HG03558 (cell line): ENCODE results near the gene CLEC4D.
"Not testable (repeated sequence)": the region's sequence is repeated elsewhere in the genome, so short reads cannot be mapped to it uniquely, and the experiment has no call there.

Experiments used
- ATAC-seq: cut with Tn5 transposase; IDR thresholded peaks from one replicate; pipeline ENCODE4 v1.9.1; 2021; ENCODE audit warnings: moderate number of reproducible peaks; ENCODE audit not compliant: unreplicated experiment; ENCODE audit errors: extremely low read depth

Gene CLEC4D

DNA sequence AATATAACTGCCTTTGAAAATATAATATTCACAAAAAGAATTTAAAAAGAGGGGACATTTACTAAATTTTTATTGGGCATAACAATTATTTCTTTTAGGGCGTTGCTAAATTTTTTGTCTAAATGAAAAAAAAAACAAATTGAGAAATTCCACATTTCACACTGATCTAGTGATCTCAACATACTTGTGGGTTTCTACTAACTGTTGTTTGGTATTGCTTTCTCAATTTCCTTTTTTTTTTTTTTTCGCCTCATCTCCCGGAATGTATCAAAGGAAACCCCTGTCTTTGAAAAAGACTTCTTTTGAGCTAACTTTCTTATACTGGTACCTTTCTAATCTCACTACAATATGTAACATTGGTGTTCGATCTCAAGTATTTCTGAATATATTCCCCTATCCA lies at the start of gene CLEC4D:
TSS of gene CLEC4D (plus strand) at position 248 of the 400 bp plus-strand sequence. CDS start 230 bp downstream, outside the sequence.
- ATAC-seq, result no peak

DNA sequence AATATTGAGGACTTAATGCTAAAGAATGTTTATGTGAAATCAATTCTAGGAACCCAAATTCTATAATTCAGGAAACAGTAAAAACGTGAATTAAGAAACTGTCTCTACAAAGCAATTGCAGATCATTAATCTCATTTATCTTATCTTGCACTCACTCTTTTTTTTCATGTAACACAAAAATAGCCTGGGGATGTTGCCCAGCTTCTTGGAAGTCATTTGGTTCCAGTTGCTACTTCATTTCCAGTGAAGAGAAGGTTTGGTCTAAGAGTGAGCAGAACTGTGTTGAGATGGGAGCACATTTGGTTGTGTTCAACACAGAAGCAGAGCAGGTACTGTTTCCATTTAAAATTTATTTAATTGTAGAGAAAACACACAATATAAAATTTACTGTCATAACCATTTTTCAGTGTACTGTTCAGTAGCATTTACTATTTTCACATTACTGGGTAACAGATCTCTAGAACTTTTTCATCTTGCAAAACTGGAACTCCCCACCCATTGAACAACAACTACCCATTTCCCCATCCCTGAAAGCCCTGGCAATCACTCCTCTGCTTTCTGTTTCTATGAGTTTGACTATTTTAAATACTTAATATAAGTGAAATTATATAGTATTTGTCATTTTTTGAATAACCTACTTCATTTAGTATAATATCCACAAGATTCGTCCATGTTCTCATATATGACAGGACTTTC lies 47.9 kb upstream of the CLEC4D start:
- no peak for ATAC-seq

GRCh38 chr12:8466241-8466640 lies 47.1 kb upstream of the CLEC4D start:
- ATAC-seq, result no peak

DNA sequence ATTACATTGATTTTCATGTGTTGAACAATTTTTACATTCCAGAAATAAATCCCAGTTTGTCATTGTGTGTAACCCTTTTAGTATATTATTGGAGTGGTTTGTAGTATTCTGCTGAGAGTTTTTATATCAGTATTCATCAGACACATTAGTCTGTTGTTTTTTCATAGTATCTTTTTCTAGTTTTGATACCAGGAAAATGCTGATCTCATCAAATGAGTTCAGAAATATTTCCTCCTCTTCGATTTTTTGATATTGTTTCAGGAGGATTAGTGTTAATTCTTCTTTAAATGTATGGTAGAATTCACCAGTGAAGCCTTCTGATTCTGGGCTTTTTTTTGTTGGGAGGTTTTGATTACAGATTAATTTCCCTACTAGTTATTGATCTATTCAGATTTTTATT lies 42.2 kb upstream of the CLEC4D start:
- no peak for ATAC-seq

DNA sequence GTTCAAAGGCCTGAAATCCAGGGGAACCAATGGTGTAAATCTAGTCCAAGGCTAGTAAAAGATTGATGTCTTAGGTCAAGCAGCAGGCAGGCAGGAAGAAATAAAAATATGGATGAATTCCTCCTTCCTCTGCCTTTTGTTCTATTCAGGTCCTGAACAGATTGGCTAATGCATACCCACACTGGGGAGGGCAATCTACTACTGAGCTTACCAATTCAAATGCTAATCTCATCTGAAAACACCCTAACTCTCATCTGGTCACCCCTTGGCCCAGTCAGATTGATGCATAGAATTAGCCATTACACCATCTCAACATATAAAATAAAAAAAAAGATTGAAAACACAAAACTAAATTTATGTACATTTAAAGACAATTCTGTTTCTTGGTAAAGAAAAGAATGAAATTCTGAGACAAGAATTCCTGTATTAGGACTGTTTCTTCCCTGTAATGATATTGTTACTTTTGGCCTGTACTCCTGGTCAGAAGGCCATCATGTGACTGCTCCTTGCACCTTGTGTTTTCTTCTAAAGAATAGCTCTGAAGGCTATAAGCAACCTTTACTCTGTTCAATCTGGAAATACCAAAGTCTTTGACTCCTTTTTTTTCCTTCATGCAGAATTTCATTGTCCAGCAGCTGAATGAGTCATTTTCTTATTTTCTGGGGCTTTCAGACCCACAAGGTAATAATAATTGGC lies 37.6 kb upstream of the CLEC4D start:
- no peak for ATAC-seq

DNA sequence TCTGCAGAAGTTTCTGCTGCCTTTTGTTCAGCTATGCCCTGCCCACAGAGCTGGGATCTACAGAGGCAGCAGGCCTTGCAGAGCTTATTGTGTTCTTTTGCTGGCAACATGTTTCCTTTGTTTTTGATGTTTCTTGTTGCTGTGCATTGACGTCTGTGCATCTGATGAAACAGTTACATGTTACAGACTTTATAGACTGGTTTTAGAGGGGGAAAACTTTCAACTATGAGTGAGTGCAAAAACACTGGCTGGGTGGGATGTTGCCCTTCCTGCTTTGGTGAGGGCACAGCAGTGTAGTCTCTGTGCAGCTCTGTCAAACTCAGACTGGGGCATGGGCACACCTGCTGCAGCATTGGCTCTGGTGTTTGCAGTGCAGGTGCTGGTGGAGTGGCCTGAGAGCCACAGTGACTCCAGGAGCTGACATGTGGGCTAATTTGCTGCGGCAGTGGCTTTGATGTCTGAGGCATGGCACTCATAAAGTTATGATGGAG lies 30.7 kb upstream of the CLEC4D start:
- ATAC-seq, result no peak

DNA sequence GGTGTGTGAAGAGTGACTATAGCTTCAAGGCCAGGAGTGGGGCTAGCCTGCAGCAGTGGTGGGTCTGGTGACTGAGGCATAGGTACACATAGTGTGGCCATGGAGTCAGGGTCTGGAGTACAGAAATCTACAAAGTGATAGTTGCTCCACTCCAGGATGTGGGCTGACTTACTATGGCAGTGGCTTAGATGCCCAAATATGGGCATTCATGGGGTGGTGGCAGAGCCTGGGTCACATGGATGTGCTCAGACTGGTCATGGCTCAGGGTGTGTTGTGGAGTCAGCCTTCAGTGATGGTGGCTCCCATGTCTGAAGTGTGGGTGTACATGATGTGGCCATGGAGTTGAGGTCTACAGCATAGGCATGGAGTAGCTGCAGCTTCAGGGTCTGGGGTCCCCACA lies 30.2 kb upstream of the CLEC4D start:
- ATAC-seq, result no peak

- no peak for ATAC-seq
Observed at GRCh38 chr12:8491646-8492530, 21.4 kb upstream of the CLEC4D start.

DNA sequence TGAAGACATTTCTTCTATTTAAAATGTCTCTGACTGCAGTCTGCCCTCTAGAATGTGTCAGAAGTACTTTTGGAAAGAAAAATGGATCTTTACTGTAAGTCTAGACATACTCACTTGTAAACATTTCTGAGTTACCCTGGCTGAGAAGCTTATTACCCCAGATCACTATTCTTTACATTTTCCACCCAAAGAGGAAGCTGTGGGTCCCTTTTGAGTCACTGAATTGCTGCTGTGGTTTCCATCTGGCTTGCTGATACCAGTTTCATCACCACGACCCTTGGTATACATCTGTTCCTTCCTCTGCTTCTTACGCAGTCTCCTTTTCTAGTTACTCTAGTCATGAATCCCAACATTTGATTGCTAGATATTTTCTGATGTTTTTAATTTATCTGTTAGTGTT lies 20.2 kb upstream of the CLEC4D start:
- ATAC-seq, result peak; percentile 89

DNA sequence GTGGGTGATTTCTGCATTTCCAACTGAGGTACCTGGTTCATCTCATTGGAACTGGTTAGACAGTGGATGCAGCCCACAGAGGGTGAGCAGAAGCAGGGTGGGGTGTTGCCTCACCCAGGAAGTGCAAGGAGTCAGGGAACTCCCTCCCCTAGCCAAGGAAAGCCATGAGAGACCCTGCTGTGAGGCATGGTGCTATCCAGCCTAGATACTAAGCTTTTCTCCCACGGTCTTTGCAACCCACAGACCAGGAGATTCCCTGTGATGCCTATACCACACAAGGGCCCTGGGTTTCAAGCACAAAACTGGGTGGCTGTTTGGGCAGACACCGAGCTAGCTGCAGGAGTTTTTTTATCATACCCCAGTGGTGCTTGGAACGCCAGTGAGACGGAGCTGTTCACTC lies 17.6 kb upstream of the CLEC4D start:
- ATAC-seq, result not testable (repeated sequence)

DNA sequence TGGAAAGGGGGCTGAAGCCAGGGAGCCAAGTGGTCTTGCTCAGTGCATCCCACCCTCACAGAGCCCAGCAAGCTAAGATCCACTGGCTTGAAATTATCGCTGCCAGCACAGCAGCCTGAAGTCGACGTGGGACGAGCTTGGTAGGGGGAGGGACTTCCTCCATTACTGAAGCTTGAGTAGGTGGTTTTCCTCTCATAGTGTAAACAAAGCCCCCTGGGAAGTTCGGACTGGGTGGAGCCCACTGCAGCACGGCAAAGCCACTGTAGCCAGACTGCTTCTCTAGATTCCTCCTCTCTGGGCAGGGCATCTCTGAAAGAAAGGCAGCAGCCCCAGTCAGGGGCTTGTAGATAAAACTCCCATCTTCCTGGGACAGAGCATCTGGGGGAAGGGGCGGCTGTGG lies 17.2 kb upstream of the CLEC4D start:
- ATAC-seq, result not testable (repeated sequence)

DNA sequence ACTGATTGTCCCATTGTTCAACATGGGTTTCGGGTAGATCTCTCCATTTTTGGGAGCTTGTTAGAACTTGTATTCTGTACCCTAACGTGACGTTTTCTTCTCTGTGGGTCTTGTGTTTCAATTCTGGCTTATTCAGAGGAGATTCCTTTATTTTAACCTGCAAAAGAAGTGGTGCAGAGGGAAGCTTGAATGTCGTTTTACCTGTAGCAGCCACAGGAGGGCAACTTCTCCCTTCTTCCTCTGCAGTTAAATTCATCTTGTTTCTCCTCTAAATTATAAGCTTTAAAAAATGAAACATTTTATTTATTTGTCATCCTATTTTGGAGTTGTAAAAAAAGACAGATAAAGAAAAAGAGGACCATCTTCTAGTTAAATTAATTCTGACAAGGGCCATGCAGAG lies 13.7 kb upstream of the CLEC4D start:
- ATAC-seq, result no peak

- no peak for ATAC-seq
Observed at GRCh38 chr12:8501720-8502119, 11.6 kb upstream of the CLEC4D start.

DNA sequence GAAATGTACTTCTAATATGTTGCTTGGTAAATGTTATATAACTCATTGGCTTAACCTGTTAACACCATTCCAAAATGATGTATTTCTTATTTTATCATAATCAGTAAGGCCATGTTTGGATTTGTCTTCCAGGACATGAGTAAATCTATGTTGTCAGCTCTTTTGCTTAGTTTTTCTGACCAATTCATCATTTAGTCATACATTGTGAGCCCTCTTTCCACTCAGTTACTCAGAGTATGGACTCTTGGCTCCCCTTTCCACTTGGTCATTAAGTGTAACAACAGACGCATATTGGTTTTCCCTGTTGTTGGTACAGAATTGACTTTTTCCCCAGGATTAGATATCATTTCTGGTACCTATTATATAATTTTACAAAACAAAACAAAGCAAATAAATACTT lies 9.0 kb upstream of the CLEC4D start:
- ATAC-seq, result no peak

GRCh38 chr12:8507596-8507995 lies 5.7 kb upstream of the CLEC4D start:
- no peak for ATAC-seq

DNA sequence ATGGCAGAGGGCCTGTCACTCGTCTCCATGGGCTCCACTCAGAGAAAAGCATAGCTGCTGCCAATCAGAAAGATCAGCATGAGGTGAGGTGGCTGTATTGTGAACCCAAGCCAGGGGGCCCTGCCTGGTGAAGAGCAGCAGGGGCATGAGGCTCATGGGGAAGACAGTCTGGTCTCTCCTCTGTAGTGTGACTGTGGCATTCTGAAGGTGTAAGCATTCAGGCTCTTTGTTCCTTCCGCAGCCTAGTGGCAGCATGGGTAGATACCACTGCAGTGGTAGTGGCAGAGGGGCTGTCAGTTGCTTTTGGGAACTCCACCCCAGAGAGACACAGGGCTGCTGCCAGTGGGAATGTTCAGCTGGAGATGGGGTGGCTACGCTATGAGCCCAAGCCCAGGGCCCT lies 5.1 kb upstream of the CLEC4D start:
- no peak for ATAC-seq

- ATAC-seq, result no peak
Observed at GRCh38 chr12:8508910-8509841, 4.1 kb upstream of the CLEC4D start.

DNA sequence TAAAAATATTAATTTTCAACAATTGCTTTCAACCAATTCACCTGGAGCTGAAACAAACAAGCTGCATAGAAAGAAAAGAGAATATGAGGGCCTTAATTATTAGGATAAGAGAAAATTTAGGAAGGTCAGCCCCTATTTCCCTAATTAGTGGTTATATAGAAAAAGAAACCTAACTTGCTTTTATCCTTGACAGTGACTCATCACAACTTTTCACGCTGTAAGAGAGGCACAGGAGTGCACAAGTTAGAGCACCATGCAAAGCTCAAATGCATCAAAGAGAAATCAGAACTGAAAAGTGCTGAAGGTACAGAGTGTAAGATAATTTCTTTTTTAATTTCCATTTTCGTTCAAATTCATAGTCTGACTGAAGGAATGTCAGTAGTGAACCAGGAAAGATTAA lies 4.7 kb downstream of the CLEC4D start:
- ATAC-seq, result no peak

GRCh38 chr12:8519171-8519570 lies 5.9 kb downstream of the CLEC4D start:
- no peak for ATAC-seq
